Astrocyte (in vitro differentiated cells and primary cell): Measurements from ENCODE around the gene PEAK3. TPM values are rescaled to one million over a fixed set of nuclear protein-coding genes. Genes with fewer than 3 reads are reported as not detected.

Experiments used
- DNase-seq: peaks from one replicate; pipeline ENCODE4 v3.0.0-alpha.2; 2010; ENCODE audit warnings: low read depth
- FAIRE-seq: peaks from 2 replicates; lab custom pipeline; 2011; peaks lifted over from hg19 to GRCh38; lab: Jason Lieb, UNC
- H2AFZ ChIP-seq: 2 replicates; pipeline ENCODE4 v1.6.0; 2012; ENCODE audit warnings: low read depth, low read length, inconsistent platforms
- H3K27ac ChIP-seq: 2 replicates; pipeline ENCODE4 v1.5.1; 2011; ENCODE audit warnings: low read depth, low read length, inconsistent platforms
- H3K27me3 ChIP-seq: 2 replicates; pipeline ENCODE4 v1.6.0; 2011; ENCODE audit warnings: low read length, inconsistent platforms; ENCODE audit not compliant: insufficient read depth
- H3K36me3 ChIP-seq: 2 replicates; pipeline ENCODE4 v1.5.1; 2011; ENCODE audit warnings: low read length, inconsistent platforms; ENCODE audit not compliant: insufficient read depth
- H3K4me1 ChIP-seq: 2 replicates; pipeline ENCODE4 v1.5.1; 2011; ENCODE audit warnings: low read length, inconsistent platforms; ENCODE audit not compliant: insufficient read depth
- H3K4me2 ChIP-seq: 2 replicates; pipeline ENCODE4 v1.6.0; 2012; ENCODE audit warnings: low read length, inconsistent platforms
- H3K4me3 ChIP-seq: 2 replicates; pipeline ENCODE4 v1.5.1; 2011; ENCODE audit warnings: low read depth, mild to moderate bottlenecking, low read length, inconsistent platforms; ENCODE audit not compliant: insufficient read depth
- H3K79me2 ChIP-seq: 2 replicates; pipeline ENCODE4 v1.6.0; 2012; ENCODE audit warnings: mild to moderate bottlenecking, low read length, inconsistent platforms; ENCODE audit not compliant: insufficient read depth
- H3K9ac ChIP-seq: 2 replicates; pipeline ENCODE4 v1.6.0; 2012; ENCODE audit warnings: mild to moderate bottlenecking, low read length, inconsistent platforms
- H3K9me3 ChIP-seq: 2 replicates; pipeline ENCODE4 v1.5.1; 2012; ENCODE audit warnings: low read depth, mild to moderate bottlenecking, low read length, inconsistent platforms; ENCODE audit not compliant: insufficient read depth
- H4K20me1 ChIP-seq: 2 replicates; pipeline ENCODE4 v1.6.0; 2012; ENCODE audit warnings: low read length, inconsistent platforms; ENCODE audit not compliant: insufficient read depth
- H3K27ac Mint-ChIP-seq: one replicate; pipeline ENCODE4 v1.8.0; 2021; ENCODE audit warnings: mild to moderate bottlenecking, mixed read lengths; ENCODE audit not compliant: unreplicated experiment
- H3K27me3 Mint-ChIP-seq: one replicate; pipeline ENCODE4 v1.8.0; 2021; ENCODE audit warnings: low read depth, mixed read lengths; ENCODE audit not compliant: unreplicated experiment
- H3K36me3 Mint-ChIP-seq: one replicate; pipeline ENCODE4 v1.8.0; 2021; ENCODE audit warnings: low read depth, mixed read lengths; ENCODE audit not compliant: unreplicated experiment
- H3K4me1 Mint-ChIP-seq: one replicate; pipeline ENCODE4 v1.8.0; 2021; ENCODE audit warnings: low read depth, mixed read lengths; ENCODE audit not compliant: unreplicated experiment
- H3K4me3 Mint-ChIP-seq: one replicate; pipeline ENCODE4 v1.8.0; 2021; ENCODE audit warnings: mild to moderate bottlenecking, moderate library complexity, mixed read lengths; ENCODE audit not compliant: unreplicated experiment
- H3K9me3 Mint-ChIP-seq: one replicate; pipeline ENCODE4 v1.8.0; 2021; ENCODE audit warnings: mild to moderate bottlenecking, mixed read lengths; ENCODE audit not compliant: unreplicated experiment
- EZH2 ChIP-seq: IDR thresholded peaks from 2 replicates; pipeline ENCODE4 v1.6.1; 2012; ENCODE audit warnings: mild to moderate bottlenecking, low read length, inconsistent platforms; ENCODE audit not compliant: insufficient read depth
- total RNA-seq: library from RNA; stranded (reverse); gene quantifications from 2 replicates; pipeline ENCODE4 v1.2.1, GENCODE V29; 2021
- TF ChIP-seq, protein P1 (sequence below): IDR thresholded peaks from 2 replicates; pipeline ENCODE4 v1.5.1; 2011; ENCODE audit warnings: low read depth, mild to moderate bottlenecking, inconsistent platforms, low read length, moderate library complexity; ENCODE audit not compliant: insufficient read depth

Gene PEAK3
- total RNA-seq, 1 donor from 2014 or later, result 0.18 TPM

DNA sequence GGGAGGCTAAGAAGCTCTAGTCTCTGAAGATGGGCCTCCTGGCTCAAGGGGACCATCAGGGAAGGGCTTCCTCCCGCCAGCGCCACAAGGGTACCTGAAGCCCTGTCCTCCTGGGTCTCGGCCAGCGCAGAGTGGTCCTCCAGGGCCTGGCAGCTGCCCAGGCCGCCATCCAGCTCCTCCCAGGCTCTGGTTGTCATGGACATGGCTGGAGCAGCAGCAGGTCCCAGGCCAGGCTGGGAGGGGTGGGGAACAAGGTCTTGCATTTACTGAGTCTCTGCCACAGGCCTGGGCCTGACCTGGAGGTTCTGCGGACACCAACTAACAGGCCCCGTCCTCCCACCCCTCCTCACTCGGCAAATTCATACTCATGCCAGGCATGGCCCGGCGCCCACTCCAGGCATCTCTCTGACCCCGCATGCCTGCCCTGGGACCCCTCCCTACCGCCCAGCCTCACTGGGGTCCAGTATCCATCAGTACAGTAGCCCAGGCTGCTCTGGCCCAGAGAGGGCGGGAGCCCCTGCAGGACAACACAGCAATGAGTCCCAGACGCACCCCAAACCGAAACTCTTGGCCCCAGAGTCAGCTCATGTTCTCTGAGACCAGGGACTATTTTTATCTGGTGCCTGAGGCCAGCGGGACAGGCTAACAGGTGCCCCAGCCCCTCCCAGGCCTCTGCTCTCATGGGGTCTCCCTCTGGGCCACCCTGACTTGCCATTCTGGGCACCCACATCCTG, 26.7 kb downstream of the PEAK3 start:
- H3K9me3 Mint-ChIP-seq, result peaks cover 3% of the 10 kb centered on the region
- H3K36me3 ChIP-seq, result no peaks in the 10 kb centered on the region
- no peaks in the 10 kb centered on the region for H3K9me3 ChIP-seq
- no peak overlapping the region for H3K9ac ChIP-seq
- peaks cover 1% of the 10 kb centered on the region for H3K36me3 Mint-ChIP-seq
- H3K27me3 Mint-ChIP-seq, result peaks cover 8% of the 10 kb centered on the region
- no peak overlapping the region for H3K4me3 Mint-ChIP-seq
- FAIRE-seq (no peak), DNase-seq (no peak)
- H3K4me1 ChIP-seq, result peaks cover 2% of the 10 kb centered on the region
- H2AFZ ChIP-seq, result no peak overlapping the region
- H3K4me2 ChIP-seq, result no peak overlapping the region
- peaks cover 20% of the 10 kb centered on the region for H4K20me1 ChIP-seq
- no peak overlapping the region for H3K27ac ChIP-seq
- TF ChIP-seq EZH2, result no peak
- TF ChIP-seq, protein P1, sequence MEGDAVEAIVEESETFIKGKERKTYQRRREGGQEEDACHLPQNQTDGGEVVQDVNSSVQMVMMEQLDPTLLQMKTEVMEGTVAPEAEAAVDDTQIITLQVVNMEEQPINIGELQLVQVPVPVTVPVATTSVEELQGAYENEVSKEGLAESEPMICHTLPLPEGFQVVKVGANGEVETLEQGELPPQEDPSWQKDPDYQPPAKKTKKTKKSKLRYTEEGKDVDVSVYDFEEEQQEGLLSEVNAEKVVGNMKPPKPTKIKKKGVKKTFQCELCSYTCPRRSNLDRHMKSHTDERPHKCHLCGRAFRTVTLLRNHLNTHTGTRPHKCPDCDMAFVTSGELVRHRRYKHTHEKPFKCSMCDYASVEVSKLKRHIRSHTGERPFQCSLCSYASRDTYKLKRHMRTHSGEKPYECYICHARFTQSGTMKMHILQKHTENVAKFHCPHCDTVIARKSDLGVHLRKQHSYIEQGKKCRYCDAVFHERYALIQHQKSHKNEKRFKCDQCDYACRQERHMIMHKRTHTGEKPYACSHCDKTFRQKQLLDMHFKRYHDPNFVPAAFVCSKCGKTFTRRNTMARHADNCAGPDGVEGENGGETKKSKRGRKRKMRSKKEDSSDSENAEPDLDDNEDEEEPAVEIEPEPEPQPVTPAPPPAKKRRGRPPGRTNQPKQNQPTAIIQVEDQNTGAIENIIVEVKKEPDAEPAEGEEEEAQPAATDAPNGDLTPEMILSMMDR, result no peak
- no peaks in the 10 kb centered on the region for H3K4me1 Mint-ChIP-seq
- H3K4me3 ChIP-seq, result no peak overlapping the region
- H3K27ac Mint-ChIP-seq, result no peak overlapping the region
- no peaks in the 10 kb centered on the region for H3K79me2 ChIP-seq
- peaks cover 22% of the 10 kb centered on the region for H3K27me3 ChIP-seq

DNA sequence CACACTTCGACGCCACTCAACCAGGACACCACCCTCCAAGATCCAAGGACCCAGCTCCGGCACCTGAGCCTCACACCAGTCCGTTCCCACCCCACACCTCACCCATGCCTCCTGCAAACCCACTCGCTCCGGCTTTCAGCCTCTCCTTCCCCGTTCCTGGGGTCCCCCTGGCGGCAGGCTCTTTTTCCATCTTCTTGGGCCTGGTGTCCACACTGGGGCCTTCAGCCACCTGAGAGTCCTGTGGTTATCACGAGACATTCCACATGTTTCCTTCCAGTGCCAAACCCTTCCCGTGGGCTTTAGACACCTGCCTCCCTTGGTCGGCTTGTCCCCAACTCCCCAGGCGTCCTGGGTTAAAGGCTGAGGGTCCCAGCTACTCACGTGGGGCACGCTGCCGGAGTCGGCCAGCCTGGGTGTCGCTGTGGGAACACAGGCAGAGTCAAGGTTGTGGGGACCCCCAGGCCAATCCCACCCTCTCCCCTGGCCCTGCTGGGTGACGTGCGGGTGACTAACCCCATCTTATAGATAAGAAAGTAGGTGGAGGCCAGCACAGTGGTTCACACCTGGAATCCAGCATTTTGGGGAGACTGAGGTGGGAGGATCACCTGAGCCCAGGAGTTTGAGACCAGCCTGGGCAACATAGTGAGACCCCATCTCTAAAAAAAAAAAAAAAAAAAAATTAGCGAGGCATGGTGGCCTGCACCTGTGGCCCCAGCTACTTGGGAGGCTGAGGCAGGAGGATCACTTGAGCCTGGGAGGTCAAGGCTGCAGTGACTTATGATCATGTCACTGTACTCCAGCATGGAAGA, 27.7 kb downstream of the PEAK3 start:
- TF ChIP-seq, protein P1, result peak; percentile 36
- TF ChIP-seq EZH2, result no peak
- Histone ChIP-seq H3K4me2 (no peak overlapping the region), H3K4me3 (no peak overlapping the region), H3K9ac (no peak overlapping the region), H2AFZ (no peak overlapping the region), H3K36me3 (no peaks in the 10 kb centered on the region), H3K27ac (no peak overlapping the region), H3K9me3 (no peaks in the 10 kb centered on the region), H3K27me3 (peaks cover 22% of the 10 kb centered on the region), H3K4me1 (peaks cover 2% of the 10 kb centered on the region), H4K20me1 (peaks cover 30% of the 10 kb centered on the region), H3K79me2 (no peaks in the 10 kb centered on the region)
- H3K27ac Mint-ChIP-seq, result peak overlapping the region; percentile 66
- no peak for DNase-seq
- FAIRE-seq, result no peak
- peaks cover 1% of the 10 kb centered on the region for H3K36me3 Mint-ChIP-seq
- H3K27me3 Mint-ChIP-seq, result peaks cover 6% of the 10 kb centered on the region
- no peaks in the 10 kb centered on the region for H3K9me3 Mint-ChIP-seq
- H3K4me3 Mint-ChIP-seq, result peak overlapping the region; percentile 68
- H3K4me1 Mint-ChIP-seq, result no peaks in the 10 kb centered on the region
